ENCODE results near the gene C19orf85. TPM values are rescaled to one million over a fixed set of nuclear protein-coding genes. Genes with fewer than 3 reads are reported as not detected.

The C19orf85 gene
- total RNA-seq, 1 donor from 2014 or later, result not detected

GRCh38 chr19:55481794-55482155 lies 17.2 kb upstream of the C19orf85 start:
- peaks cover 10 to 21% of the 10 kb centered on the region in 2 donors for H3K36me3 ChIP-seq
- DNase-seq (ENCODE audit: low spot score in 2 of 2), result no peak
- intact Hi-C loops (cut with DNase I), result no loop called here
- no peak overlapping the region for H3K27ac ChIP-seq
- no peak for TF ChIP-seq CTCF (IDR thresholded peaks at IDR 0.05)
- H3K4me3 ChIP-seq, result no peak overlapping the region
- H3K9me3 ChIP-seq, result no peaks in the 10 kb centered on the region
- H3K4me1 ChIP-seq, result peaks cover 23 to 32% of the 10 kb centered on the region in 2 donors
- no peaks in the 10 kb centered on the region for H3K27me3 ChIP-seq

GRCh38 chr19:55481148-55481793 lies 16.7 kb upstream of the C19orf85 start:
- peaks cover 18 to 27% of the 10 kb centered on the region in 2 donors for H3K4me1 ChIP-seq
- no peaks in the 10 kb centered on the region for H3K9me3 ChIP-seq
- peaks cover 10 to 21% of the 10 kb centered on the region in 2 donors for H3K36me3 ChIP-seq
- no peak for DNase-seq (ENCODE audit: low spot score in 2 of 2)
- H3K27ac ChIP-seq, result no peak overlapping the region
- no peak overlapping the region for H3K4me3 ChIP-seq
- intact Hi-C loops (cut with DNase I), result no loop called here
- no peak for TF ChIP-seq CTCF (IDR thresholded peaks at IDR 0.05)
- H3K27me3 ChIP-seq, result no peaks in the 10 kb centered on the region

GRCh38 chr19:55479451-55480230 lies 15.1 kb upstream of the C19orf85 start:
- peaks cover 10 to 21% of the 10 kb centered on the region in 2 donors for H3K36me3 ChIP-seq
- intact Hi-C loops (cut with DNase I), result loop anchor here (5.0 to 10.0 kb wide), 3 partner anchors 142 to 1015 kb away; partner anchors contain the start of genes BRSK1, HSPBP1, KMT5C and LENG9

GRCh38 chr19:55479045-55479444 lies 14.5 kb upstream of the C19orf85 start:
- H3K4me3 ChIP-seq, result no peak overlapping the region
- peaks cover 10 to 21% of the 10 kb centered on the region in 2 donors for H3K36me3 ChIP-seq
- intact Hi-C loops (cut with DNase I), result loop anchor here (5.0 to 10.0 kb wide), 3 partner anchors 142 to 1014 kb away; partner anchors contain the start of genes BRSK1, HSPBP1, KMT5C and LENG9
- no peaks in the 10 kb centered on the region for H3K27me3 ChIP-seq
- no peaks in the 10 kb centered on the region for H3K9me3 ChIP-seq
- no peak for TF ChIP-seq CTCF (IDR thresholded peaks at IDR 0.05)
- no peak overlapping the region for H3K27ac ChIP-seq
- DNase-seq (ENCODE audit: low spot score in 2 of 2), result no peak
- H3K4me1 ChIP-seq, result peaks cover 9 to 14% of the 10 kb centered on the region in 2 donors

More at GRCh38 chr19:55479451-55480230, 15.1 kb upstream of the C19orf85 start:
- no peak for DNase-seq (ENCODE audit: low spot score in 2 of 2)
- Histone ChIP-seq H3K4me1 (peaks cover 15 to 20% of the 10 kb centered on the region in 2 donors), H3K9me3 (no peaks in the 10 kb centered on the region), H3K27me3 (no peaks in the 10 kb centered on the region), H3K4me3 (no peak overlapping the region), H3K27ac (no peak overlapping the region)
- no peak for TF ChIP-seq CTCF (IDR thresholded peaks at IDR 0.05)

- Histone ChIP-seq H3K9me3 (no peaks in the 10 kb centered on the region), H3K36me3 (peaks cover 10 to 17% of the 10 kb centered on the region in 2 donors), H3K27ac (no peak overlapping the region), H3K27me3 (no peaks in the 10 kb centered on the region), H3K4me3 (no peak overlapping the region), H3K4me1 (peaks cover 8 to 11% of the 10 kb centered on the region in 2 donors)
- no peak for DNase-seq (ENCODE audit: low spot score in 2 of 2)
- intact Hi-C loops (cut with DNase I), result loop anchor here (5.0 to 10.0 kb wide), 3 partner anchors 141 to 1014 kb away; partner anchors contain the start of genes BRSK1, HSPBP1, KMT5C and LENG9
- TF ChIP-seq CTCF (IDR thresholded peaks at IDR 0.05), result no peak
Observed at GRCh38 chr19:55478364-55478763, 13.8 kb upstream of the C19orf85 start.

All from ascending aorta (tissue), 2 donors.